Natural killer cell (primary cell): ENCODE results near the gene OR1L8. TPM values are rescaled to one million over a fixed set of nuclear protein-coding genes. Genes with fewer than 3 reads are reported as not detected.
A peak's percentile ranks its signal among the peaks of the same experiment; 100 is the strongest.

Experiments
- ATAC-seq, 3 donors: fragments of 150-1000 bp in 2 of 3; fragments of 200-7000 bp in 1 of 3; cut with Tn5 transposase; 1 replicate in 1 of 3; 2 replicates in 2 of 3; pipeline ENCODE4 v1.10.0; 2021; ENCODE audit warnings: mild to moderate bottlenecking in 2 of 3, moderate library complexity in 2 of 3
- DNase-seq, 2 donors: peaks; one replicate each; pipeline versions ENCODE4 v3.0.0 to v3.0.0-alpha.2; 2013 to 2021; ENCODE audit warnings: mixed read lengths in 1 of 2
- H3K27ac ChIP-seq: one replicate; pipeline ENCODE4 v1.5.1; 2013; ENCODE audit warnings: mild to moderate bottlenecking, low read length
- H3K27me3 ChIP-seq: one replicate; pipeline ENCODE4 v1.6.1; 2013; ENCODE audit warnings: low read length; ENCODE audit not compliant: control insufficient read depth, insufficient read depth
- H3K36me3 ChIP-seq: one replicate; pipeline ENCODE4 v1.6.1; 2013; ENCODE audit warnings: low read length; ENCODE audit not compliant: control insufficient read depth, insufficient read depth
- H3K4me1 ChIP-seq: one replicate; pipeline ENCODE4 v1.6.1; 2013; ENCODE audit warnings: low read length; ENCODE audit not compliant: control insufficient read depth, insufficient read depth
- H3K4me3 ChIP-seq: one replicate; pipeline ENCODE4 v1.5.1; 2013; ENCODE audit warnings: low read length
- H3K9me3 ChIP-seq: one replicate; pipeline ENCODE4 v1.6.1; 2013; ENCODE audit warnings: low read length; ENCODE audit not compliant: control insufficient read depth, insufficient read depth
- H3K27ac Mint-ChIP-seq, 2 donors: one replicate each; pipeline ENCODE4 v1.8.0; 2022; ENCODE audit warnings: mild to moderate bottlenecking in 2 of 2, mixed read lengths in 2 of 2, moderate library complexity in 1 of 2
- H3K27me3 Mint-ChIP-seq, 2 donors: one replicate each; pipeline ENCODE4 v1.8.0; 2022; ENCODE audit warnings: low read depth in 2 of 2, mixed read lengths in 2 of 2
- H3K36me3 Mint-ChIP-seq: one replicate; pipeline ENCODE4 v1.8.0; 2022; ENCODE audit warnings: mixed read lengths
- H3K4me1 Mint-ChIP-seq, 2 donors: one replicate each; pipeline ENCODE4 v1.8.0; 2022; ENCODE audit warnings: mixed read lengths in 2 of 2
- H3K4me3 Mint-ChIP-seq: one replicate; pipeline ENCODE4 v1.8.0; 2022; ENCODE audit warnings: mild to moderate bottlenecking, moderate library complexity, mixed read lengths
- H3K9me3 Mint-ChIP-seq, 2 donors: one replicate each; pipeline ENCODE4 v1.8.0; 2022; ENCODE audit warnings: mixed read lengths in 2 of 2
- CTCF ChIP-seq: fragments of 200-600 bp; IDR thresholded peaks from one replicate; pipeline ENCODE4 v1.8.0; 2022; ENCODE audit warnings: antibody characterized with exemption
- WGBS: methylation state at CpG from one replicate; pipeline ENCODE4 v1.1.7; 2013; ENCODE audit warnings: missing lambda C conversion rate; ENCODE audit not compliant: insufficient coverage; 5-methylcytosine and 5-hydroxymethylcytosine counted together
- intact Hi-C: fragments of 100-400 bp; cut with micrococcal nuclease; formaldehyde crosslinking; loops from one replicate; pipeline ENCODE4 v1.14.2; 2022
- total RNA-seq, 4 donors: library from RNA; stranded (reverse); fragments of 120-200 nt in 1 of 4; gene quantifications; one replicate each; pipeline versions ENCODE4 v1.2.3 to v1.2.4, GENCODE V29; 2013 to 2022

Gene OR1L8
- total RNA-seq, 3 donors from 2014 or later (not counting 1 experiment from before 2014, with no cell fraction given), result 0.40 TPM; not detected in 2

- Mint-ChIP-seq H3K27me3 (peaks cover 4 to 10% of the 10 kb centered on the region in 2 donors), H3K9me3 (no peaks in the 10 kb centered on the region), H3K4me3 (no peak overlapping the region), H3K36me3 (no peaks in the 10 kb centered on the region), H3K27ac (no peak overlapping the region), H3K4me1 (no peaks in the 10 kb centered on the region)
- no peak for TF ChIP-seq CTCF
- no peaks in the 10 kb centered on the region for H3K36me3 ChIP-seq
- peak in 1 of 3 donors; percentile 30 for ATAC-seq
- no peak overlapping the region for H3K4me3 ChIP-seq
- no peaks in the 10 kb centered on the region for H3K9me3 ChIP-seq
- DNase-seq, result no peak
- no peaks in the 10 kb centered on the region for H3K4me1 ChIP-seq
- no peaks in the 10 kb centered on the region for H3K27me3 ChIP-seq
- intact Hi-C loops, result no loop called here
- H3K27ac ChIP-seq, result no peak overlapping the region
- WGBS, result 100% methylated on average over 1 of the region's 1 CpG
Observed at GRCh38 chr9:122606587-122606986, 23.4 kb upstream of the OR1L8 start.

GRCh38 chr9:122605691-122606090, 22.5 kb upstream of the OR1L8 start:
- 100% methylated on average over 1 of the region's 1 CpG for WGBS
- TF ChIP-seq CTCF, result no peak
- Mint-ChIP-seq H3K27me3 (peaks cover 4 to 10% of the 10 kb centered on the region in 2 donors), H3K27ac (no peak overlapping the region), H3K9me3 (peaks cover 0 to under 1% of the 10 kb centered on the region in 2 donors), H3K36me3 (peaks cover 6% of the 10 kb centered on the region), H3K4me1 (no peaks in the 10 kb centered on the region), H3K4me3 (no peak overlapping the region)
- no peak overlapping the region for H3K4me3 ChIP-seq
- no peak for ATAC-seq
- no peaks in the 10 kb centered on the region for H3K27me3 ChIP-seq
- no peaks in the 10 kb centered on the region for H3K4me1 ChIP-seq
- no peak for DNase-seq
- H3K36me3 ChIP-seq, result no peaks in the 10 kb centered on the region
- intact Hi-C loops, result no loop called here
- H3K9me3 ChIP-seq, result no peaks in the 10 kb centered on the region
- H3K27ac ChIP-seq, result no peak overlapping the region

- ATAC-seq (no peak), DNase-seq (no peak)
- H3K36me3 Mint-ChIP-seq, result no peaks in the 10 kb centered on the region
- no peak overlapping the region for H3K27ac ChIP-seq
- peaks cover 5 to 7% of the 10 kb centered on the region in 2 donors for H3K27me3 Mint-ChIP-seq
- H3K9me3 Mint-ChIP-seq, result peaks cover 0 to 2% of the 10 kb centered on the region in 2 donors
- H3K4me3 Mint-ChIP-seq, result no peak overlapping the region
- no peaks in the 10 kb centered on the region for H3K36me3 ChIP-seq
- no peaks in the 10 kb centered on the region for H3K4me1 Mint-ChIP-seq
- H3K27ac Mint-ChIP-seq, result no peak overlapping the region
- 92% methylated on average over 1 of the region's 3 CpGs for WGBS
- intact Hi-C loops, result no loop called here
- H3K27me3 ChIP-seq, result no peaks in the 10 kb centered on the region
- no peak for TF ChIP-seq CTCF
- no peak overlapping the region for H3K4me3 ChIP-seq
- H3K9me3 ChIP-seq, result no peaks in the 10 kb centered on the region
- no peaks in the 10 kb centered on the region for H3K4me1 ChIP-seq
Observed at GRCh38 chr9:122580360-122580759, 2.8 kb downstream of the OR1L8 start.

GRCh38 chr9:122579874-122580273, 3.3 kb downstream of the OR1L8 start:
- Mint-ChIP-seq H3K9me3 (peaks cover 0 to 2% of the 10 kb centered on the region in 2 donors), H3K4me1 (no peaks in the 10 kb centered on the region), H3K27ac (no peak overlapping the region), H3K36me3 (no peaks in the 10 kb centered on the region), H3K4me3 (no peak overlapping the region), H3K27me3 (peaks cover 5 to 7% of the 10 kb centered on the region in 2 donors)
- Histone ChIP-seq H3K4me3 (no peak overlapping the region), H3K9me3 (no peaks in the 10 kb centered on the region), H3K36me3 (no peaks in the 10 kb centered on the region), H3K27me3 (no peaks in the 10 kb centered on the region), H3K4me1 (no peaks in the 10 kb centered on the region), H3K27ac (no peak overlapping the region)
- intact Hi-C loops, result no loop called here
- TF ChIP-seq CTCF, result no peak
- no peak for ATAC-seq
- WGBS, result 83% methylated on average over 2 of the region's 5 CpGs
- DNase-seq, result no peak
